Endothelial cell (in vitro differentiated cells): ENCODE results near the gene CYP2B6. TPM values are rescaled to one million over a fixed set of nuclear protein-coding genes. Genes with fewer than 3 reads are reported as not detected.

Experiments used
- DNase-seq: peaks from one replicate; pipeline ENCODE4 v3.0.0; 2021; ENCODE audit warnings: low spot score
- H3K27ac Mint-ChIP-seq: one replicate; pipeline ENCODE4 v1.8.0; 2021; ENCODE audit warnings: mixed read lengths, inconsistent platforms; ENCODE audit not compliant: unreplicated experiment
- H3K27me3 Mint-ChIP-seq: one replicate; pipeline ENCODE4 v1.8.0; 2021; ENCODE audit warnings: mild to moderate bottlenecking, moderate library complexity, mixed read lengths, inconsistent platforms; ENCODE audit not compliant: unreplicated experiment
- H3K36me3 Mint-ChIP-seq: one replicate; pipeline ENCODE4 v1.8.0; 2021; ENCODE audit warnings: mild to moderate bottlenecking, low read depth, mixed read lengths, inconsistent platforms; ENCODE audit not compliant: unreplicated experiment
- H3K4me1 Mint-ChIP-seq: one replicate; pipeline ENCODE4 v1.8.0; 2021; ENCODE audit warnings: mild to moderate bottlenecking, mixed read lengths, inconsistent platforms; ENCODE audit not compliant: unreplicated experiment
- H3K4me3 Mint-ChIP-seq: one replicate; pipeline ENCODE4 v1.8.0; 2021; ENCODE audit warnings: mild to moderate bottlenecking, mixed read lengths, inconsistent platforms; ENCODE audit not compliant: unreplicated experiment
- H3K9me3 Mint-ChIP-seq: one replicate; pipeline ENCODE4 v1.8.0; 2021; ENCODE audit warnings: mixed read lengths, inconsistent platforms; ENCODE audit not compliant: unreplicated experiment
- CTCF ChIP-seq: fragments of 200-600 bp; sonication (generic); IDR thresholded peaks from one replicate; pipeline ENCODE4 v1.5.0; 2021; ENCODE audit warnings: antibody characterized with exemption; ENCODE audit not compliant: unreplicated experiment
- total RNA-seq: library from RNA; stranded (reverse); fragmentation: NEBNext Ultra II Directional; extraction: Animal tissue kit (Norgen Biotek cat#: 25700); gene quantifications from one replicate; pipeline ENCODE4 v1.2.1, GENCODE V29; 2021; ENCODE audit not compliant: unreplicated experiment

The CYP2B6 gene
- total RNA-seq, 1 donor from 2014 or later = not detected

GRCh38 chr19:41019346-41019745 lies 28.3 kb downstream of the CYP2B6 start:
- no peaks in the 10 kb centered on the region for H3K9me3 Mint-ChIP-seq
- no peak for TF ChIP-seq CTCF
- H3K36me3 Mint-ChIP-seq = no peaks in the 10 kb centered on the region
- no peak for DNase-seq
- no peak overlapping the region for H3K4me3 Mint-ChIP-seq
- no peak overlapping the region for H3K27ac Mint-ChIP-seq
- peaks cover 3% of the 10 kb centered on the region for H3K4me1 Mint-ChIP-seq
- H3K27me3 Mint-ChIP-seq = peaks cover 5% of the 10 kb centered on the region

GRCh38 chr19:41023193-41023592 lies 32.1 kb downstream of the CYP2B6 start:
- no peak overlapping the region for H3K4me3 Mint-ChIP-seq
- DNase-seq = no peak
- H3K27ac Mint-ChIP-seq = no peak overlapping the region
- H3K4me1 Mint-ChIP-seq = no peaks in the 10 kb centered on the region
- H3K36me3 Mint-ChIP-seq = no peaks in the 10 kb centered on the region
- no peak for TF ChIP-seq CTCF
- no peaks in the 10 kb centered on the region for H3K9me3 Mint-ChIP-seq
- peaks cover 5% of the 10 kb centered on the region for H3K27me3 Mint-ChIP-seq

GRCh38 chr19:41025411-41025810 lies 34.3 kb downstream of the CYP2B6 start:
- Mint-ChIP-seq H3K27ac (no peak overlapping the region), H3K27me3 (peaks cover 2% of the 10 kb centered on the region), H3K4me3 (no peak overlapping the region), H3K9me3 (no peaks in the 10 kb centered on the region), H3K36me3 (no peaks in the 10 kb centered on the region), H3K4me1 (no peaks in the 10 kb centered on the region)
- TF ChIP-seq CTCF = no peak
- DNase-seq = no peak

- DNase-seq = no peak
- Mint-ChIP-seq H3K4me1 (no peaks in the 10 kb centered on the region), H3K36me3 (no peaks in the 10 kb centered on the region), H3K9me3 (no peaks in the 10 kb centered on the region), H3K4me3 (no peak overlapping the region), H3K27ac (no peak overlapping the region), H3K27me3 (peaks cover 2% of the 10 kb centered on the region)
- TF ChIP-seq CTCF = no peak
Measured at GRCh38 chr19:41025871-41026270, 34.8 kb downstream of the CYP2B6 start.

GRCh38 chr19:41027273-41027967 lies 36.3 kb downstream of the CYP2B6 start:
- TF ChIP-seq CTCF = no peak
- Mint-ChIP-seq H3K27me3 (peaks cover 2% of the 10 kb centered on the region), H3K4me3 (no peak overlapping the region), H3K27ac (no peak overlapping the region), H3K4me1 (no peaks in the 10 kb centered on the region), H3K36me3 (no peaks in the 10 kb centered on the region), H3K9me3 (no peaks in the 10 kb centered on the region)
- DNase-seq = no peak
